Measurements from ENCODE around the gene HNRNPF. TPM values are rescaled to one million over a fixed set of nuclear protein-coding genes. Genes with fewer than 3 reads are reported as not detected.
"Not testable (repeated sequence)": the region's sequence is repeated elsewhere in the genome, so short reads cannot be mapped to it uniquely, and the experiment has no call there.

HNRNPF gene
- total and polyA plus RNA-seq, 11 donors: 24.0 to 142 (median 79.1) TPM

GRCh38 chr10:43394868-43395267 is 14.1 kb downstream of the HNRNPF start:
- Histone ChIP-seq H3K4me3 (peak overlapping the region in 2 of 12 donors; percentile 69 to 76), H3K4me1 (peaks cover 0 to 83% (median 47%) of the 10 kb centered on the region in 12 donors), H3K27me3 (no peaks in the 10 kb centered on the region), H3K9me3 (no peaks in the 10 kb centered on the region), H3K36me3 (peaks cover 0 to 71% (median 54%) of the 10 kb centered on the region in 9 donors), H3K27ac (peak overlapping the region in 2 of 12 donors; percentile 99)
- no peak for TF ChIP-seq POLR2A (IDR thresholded peaks at IDR 0.05)
- no peak for TF ChIP-seq CTCF (IDR thresholded peaks at IDR 0.05)
- DNase-seq: no peak
- intact Hi-C loops (cut with DNase I): loop anchor here in 4 of 10 donors (5.0 kb wide), 1 partner anchor 42 kb away; the partner anchor contains the start of gene ZNF487 (in 4 of the 4)
- 86 to 87% (median 86%) methylated on average over 6 of the region's 6 CpGs for WGBS, 4 donors
- no peak for ATAC-seq

- WGBS, 4 donors: 83 to 88% (median 84%) methylated on average over 3 of the region's 3 CpGs
- no peaks in the 10 kb centered on the region for H3K9me3 ChIP-seq
- ATAC-seq (no peak), DNase-seq (no peak)
- peaks cover 0 to 80% (median 41%) of the 10 kb centered on the region in 12 donors for H3K4me1 ChIP-seq
- intact Hi-C loops (cut with DNase I): no loop called here
- H3K27me3 ChIP-seq: no peaks in the 10 kb centered on the region
- TF ChIP-seq POLR2A (IDR thresholded peaks at IDR 0.05) (no peak), CTCF (IDR thresholded peaks at IDR 0.05) (no peak)
- no peak overlapping the region for H3K4me3 ChIP-seq
- peak overlapping the region in 1 of 12 donors; percentile 99 for H3K27ac ChIP-seq
- H3K36me3 ChIP-seq: peaks cover 0 to 71% (median 59%) of the 10 kb centered on the region in 9 donors
Observed at GRCh38 chr10:43393606-43394360, 15.2 kb downstream of the HNRNPF start.

- WGBS, 4 donors: 92 to 98% (median 96%) methylated on average over 11 of the region's 11 CpGs
- ATAC-seq; DNase-seq; H3K27me3 ChIP-seq; H3K9me3 ChIP-seq; intact Hi-C loops (cut with DNase I); H3K4me3 ChIP-seq: not testable (repeated sequence)
- Histone ChIP-seq H3K4me1 (peaks cover 0 to 76% (median 36%) of the 10 kb centered on the region in 12 donors), H3K27ac (peak overlapping the region in 1 of 12 donors; percentile 99), H3K36me3 (peaks cover 0 to 75% (median 65%) of the 10 kb centered on the region in 9 donors)
Observed at GRCh38 chr10:43393186-43393585, 15.8 kb downstream of the HNRNPF start.

GRCh38 chr10:43392748-43393147 is 16.2 kb downstream of the HNRNPF start:
- no peaks in the 10 kb centered on the region for H3K27me3 ChIP-seq
- ATAC-seq (no peak), DNase-seq (no peak)
- H3K36me3 ChIP-seq: peaks cover 0 to 80% (median 69%) of the 10 kb centered on the region in 9 donors
- TF ChIP-seq CTCF (IDR thresholded peaks at IDR 0.05): no peak
- no peak for TF ChIP-seq POLR2A (IDR thresholded peaks at IDR 0.05)
- H3K27ac ChIP-seq: no peak overlapping the region
- intact Hi-C loops (cut with DNase I): no loop called here
- peaks cover 0 to 75% (median 31%) of the 10 kb centered on the region in 12 donors for H3K4me1 ChIP-seq
- no peaks in the 10 kb centered on the region for H3K9me3 ChIP-seq
- WGBS, 4 donors: 88 to 91% (median 90%) methylated on average over 3 of the region's 3 CpGs
- H3K4me3 ChIP-seq: no peak overlapping the region
